Measurements from ENCODE around the gene WFS1. TPM values are rescaled to one million over a fixed set of nuclear protein-coding genes. Genes with fewer than 3 reads are reported as not detected.

Gene WFS1
- total RNA-seq, 2 experiments from 2014 or later = 1.3 to 1.7 TPM

DNA sequence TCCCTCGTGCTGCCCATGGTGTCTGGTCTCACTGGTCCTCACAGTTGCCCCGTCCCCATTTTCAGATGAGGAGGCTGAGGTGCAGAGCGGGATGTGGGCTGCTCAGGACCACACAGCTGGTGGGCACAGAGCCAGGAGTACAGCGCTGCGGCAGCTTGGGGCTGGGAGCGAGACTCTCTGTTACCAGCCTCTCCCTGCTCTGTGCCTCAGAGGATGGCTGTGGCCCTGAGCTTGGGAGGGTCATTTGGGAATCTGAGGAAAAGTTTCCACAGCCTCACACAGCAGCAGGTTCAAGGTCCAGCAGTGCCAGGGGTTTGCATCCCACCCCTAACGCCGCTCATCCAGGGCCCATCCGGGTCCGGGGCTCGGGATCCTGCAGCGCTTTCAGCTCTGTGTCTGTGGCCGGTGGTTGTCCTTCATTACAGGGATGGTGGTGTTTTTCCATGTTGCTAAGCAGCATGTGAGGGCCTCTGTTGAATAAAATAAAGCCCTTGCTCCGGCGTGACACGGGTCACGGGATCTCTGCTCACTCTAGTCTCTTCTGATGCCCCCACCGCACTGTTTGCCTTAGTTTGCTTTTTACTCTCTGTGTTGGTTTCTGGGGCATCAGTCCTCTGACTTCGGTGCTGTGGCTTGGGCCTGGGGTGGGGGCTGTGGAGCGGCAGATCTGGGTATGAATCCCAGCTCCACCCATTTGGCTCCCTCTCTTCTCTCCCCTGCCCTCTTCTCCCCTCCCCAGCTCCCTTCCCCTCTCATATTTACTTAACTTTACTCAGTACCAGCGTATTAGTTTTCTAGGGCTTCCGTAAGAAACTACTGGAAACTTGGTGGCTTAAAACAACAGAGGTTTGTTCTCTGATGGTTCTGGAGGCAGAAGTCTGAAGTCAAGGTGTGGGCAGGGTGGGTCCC is 6.5 kb downstream of the WFS1 start:
- intact Hi-C loops (cut with DNase I, micrococcal nuclease) = loop anchor here in 1 of 2 experiments (10.0 kb wide), 1 partner anchor 829 kb away; no protein-coding TSS in a partner anchor
- no peaks in the 10 kb centered on the region for H3K27me3 Mint-ChIP-seq
- no peaks in the 10 kb centered on the region for H3K9me3 Mint-ChIP-seq
- Histone ChIP-seq H3K36me3 (ENCODE audit: insufficient read depth, low read length) (no peaks in the 10 kb centered on the region), H3K4me3 (ENCODE audit: low read length) (no peak overlapping the region), H3K27me3 (ENCODE audit: control insufficient read depth in 1 of 2, insufficient read depth in 2 of 2, low read length in 2 of 2) (no peaks in the 10 kb centered on the region), H3K4me1 (ENCODE audit: insufficient read depth, low read length) (peaks cover 18% of the 10 kb centered on the region), H3K27ac (ENCODE audit: low read depth in 1 of 2, low read length in 2 of 2) (no peak overlapping the region), H3K9me3 (ENCODE audit: control insufficient read depth in 1 of 2, insufficient read depth in 1 of 2, low read length in 2 of 2) (no peaks in the 10 kb centered on the region)
- no peak overlapping the region for H3K4me3 Mint-ChIP-seq
- peaks cover 12% of the 10 kb centered on the region for H3K4me1 Mint-ChIP-seq (ENCODE audit: low read depth)
- DNase-seq (no peak), ATAC-seq (ENCODE audit: poor library complexity) (no peak)
- H3K36me3 Mint-ChIP-seq (ENCODE audit: low read depth) = no peaks in the 10 kb centered on the region
- CTCF ChIA-PET = no interaction called here
- no peak overlapping the region for H3K27ac Mint-ChIP-seq
- POLR2A ChIA-PET = no interaction called here
- TF ChIP-seq, protein P1, sequence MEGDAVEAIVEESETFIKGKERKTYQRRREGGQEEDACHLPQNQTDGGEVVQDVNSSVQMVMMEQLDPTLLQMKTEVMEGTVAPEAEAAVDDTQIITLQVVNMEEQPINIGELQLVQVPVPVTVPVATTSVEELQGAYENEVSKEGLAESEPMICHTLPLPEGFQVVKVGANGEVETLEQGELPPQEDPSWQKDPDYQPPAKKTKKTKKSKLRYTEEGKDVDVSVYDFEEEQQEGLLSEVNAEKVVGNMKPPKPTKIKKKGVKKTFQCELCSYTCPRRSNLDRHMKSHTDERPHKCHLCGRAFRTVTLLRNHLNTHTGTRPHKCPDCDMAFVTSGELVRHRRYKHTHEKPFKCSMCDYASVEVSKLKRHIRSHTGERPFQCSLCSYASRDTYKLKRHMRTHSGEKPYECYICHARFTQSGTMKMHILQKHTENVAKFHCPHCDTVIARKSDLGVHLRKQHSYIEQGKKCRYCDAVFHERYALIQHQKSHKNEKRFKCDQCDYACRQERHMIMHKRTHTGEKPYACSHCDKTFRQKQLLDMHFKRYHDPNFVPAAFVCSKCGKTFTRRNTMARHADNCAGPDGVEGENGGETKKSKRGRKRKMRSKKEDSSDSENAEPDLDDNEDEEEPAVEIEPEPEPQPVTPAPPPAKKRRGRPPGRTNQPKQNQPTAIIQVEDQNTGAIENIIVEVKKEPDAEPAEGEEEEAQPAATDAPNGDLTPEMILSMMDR (IDR thresholded peaks at IDR 0.05) = no peak

DNA sequence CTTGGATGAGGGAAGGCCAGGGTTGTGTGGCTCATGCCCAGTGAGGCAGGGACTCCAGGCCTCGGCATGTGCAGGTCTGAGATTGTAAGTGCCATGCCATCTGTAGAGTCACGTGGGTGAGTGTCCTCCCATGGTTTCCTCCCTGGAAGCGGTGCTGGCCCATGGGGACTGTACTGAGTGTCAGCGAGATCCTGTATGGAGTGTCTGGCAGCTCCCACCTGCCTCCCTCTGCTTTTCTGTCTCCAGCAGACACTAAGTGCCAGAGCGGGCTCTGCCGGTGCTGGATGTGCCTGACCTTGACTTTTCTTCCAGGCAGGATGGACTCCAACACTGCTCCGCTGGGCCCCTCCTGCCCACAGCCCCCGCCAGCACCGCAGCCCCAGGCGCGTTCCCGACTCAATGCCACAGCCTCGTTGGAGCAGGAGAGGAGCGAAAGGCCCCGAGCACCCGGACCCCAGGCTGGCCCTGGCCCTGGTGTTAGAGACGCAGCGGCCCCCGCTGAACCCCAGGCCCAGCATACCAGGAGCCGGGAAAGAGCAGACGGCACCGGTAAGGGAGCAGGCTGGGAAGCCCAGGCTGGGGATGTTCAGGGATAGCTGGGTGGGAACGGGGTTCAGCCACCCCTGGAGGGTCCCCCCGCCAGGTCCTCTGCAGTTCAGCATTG is 7.6 kb downstream of the WFS1 start:
- H3K36me3 ChIP-seq (ENCODE audit: insufficient read depth, low read length) = no peaks in the 10 kb centered on the region
- Mint-ChIP-seq H3K4me1 (ENCODE audit: low read depth) (peaks cover 12% of the 10 kb centered on the region), H3K27ac (no peak overlapping the region), H3K4me3 (no peak overlapping the region), H3K9me3 (no peaks in the 10 kb centered on the region), H3K36me3 (ENCODE audit: low read depth) (no peaks in the 10 kb centered on the region), H3K27me3 (no peaks in the 10 kb centered on the region)
- H3K9me3 ChIP-seq (ENCODE audit: control insufficient read depth in 1 of 2, insufficient read depth in 1 of 2, low read length in 2 of 2) = no peaks in the 10 kb centered on the region
- H3K4me3 ChIP-seq (ENCODE audit: low read length) = no peak overlapping the region
- peaks cover 16% of the 10 kb centered on the region for H3K4me1 ChIP-seq (ENCODE audit: insufficient read depth, low read length)
- H3K27ac ChIP-seq (ENCODE audit: low read depth in 1 of 2, low read length in 2 of 2) = no peak overlapping the region
- CTCF ChIA-PET = no interaction called here
- intact Hi-C loops (cut with DNase I, micrococcal nuclease) = loop anchor here in 1 of 2 experiments (10.0 kb wide), 1 partner anchor 828 kb away; no protein-coding TSS in a partner anchor
- no peaks in the 10 kb centered on the region for H3K27me3 ChIP-seq (ENCODE audit: control insufficient read depth in 1 of 2, insufficient read depth in 2 of 2, low read length in 2 of 2)
- POLR2A ChIA-PET = no interaction called here
- TF ChIP-seq, protein P1 (IDR thresholded peaks at IDR 0.05) = no peak
- no peak for DNase-seq
- no peak for ATAC-seq (ENCODE audit: poor library complexity)

DNA sequence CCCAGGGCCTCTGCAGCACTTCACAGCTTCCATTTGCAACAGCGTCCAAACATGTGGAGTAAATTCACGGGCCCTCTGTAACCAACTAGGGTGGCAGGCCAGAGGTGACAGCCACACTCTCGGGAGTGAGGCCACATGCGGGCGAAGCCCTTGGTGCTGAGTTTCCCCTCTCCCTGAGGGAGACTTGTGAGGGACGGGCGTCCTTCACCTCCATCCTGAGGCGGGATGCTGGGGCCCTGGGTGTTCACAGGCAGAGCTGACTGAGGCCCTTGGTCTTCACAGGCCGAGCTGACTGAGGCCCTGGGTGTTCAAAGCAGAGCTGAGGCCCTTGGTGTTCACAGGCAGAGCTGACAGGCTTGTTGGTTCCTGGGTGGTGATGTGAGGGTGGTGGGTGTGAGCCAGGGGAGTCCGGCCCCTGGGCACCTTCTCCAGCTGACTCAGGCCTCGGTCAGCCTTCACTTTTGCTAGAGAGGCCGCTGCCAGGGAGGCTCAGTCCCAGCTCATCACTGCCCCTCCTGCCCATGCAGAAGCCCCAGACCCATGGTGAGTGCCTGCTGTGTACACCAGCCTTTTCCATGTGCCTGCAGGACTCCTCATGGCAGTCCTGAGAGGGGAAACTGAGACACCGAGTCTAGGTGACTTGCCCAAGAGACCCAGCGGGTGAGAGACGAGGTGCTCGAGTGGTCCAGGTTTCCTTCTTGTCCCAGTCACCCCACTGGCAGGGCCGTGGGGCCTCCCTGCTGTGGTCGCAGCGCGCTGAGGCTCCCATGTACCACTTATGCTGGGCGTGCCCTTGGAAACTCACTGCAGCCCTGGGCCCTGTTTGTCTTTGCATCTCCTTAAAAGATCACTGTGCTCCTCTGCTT is 8.5 kb downstream of the WFS1 start:
- H3K27ac Mint-ChIP-seq = no peak overlapping the region
- ChIA-PET CTCF (interaction anchor here (1.6 kb wide), 1 partner anchor 18 kb away, joined by 3 read pairs; no protein-coding TSS in a partner anchor), POLR2A (no interaction called here)
- H3K27ac ChIP-seq (ENCODE audit: low read depth in 1 of 2, low read length in 2 of 2) = no peak overlapping the region
- no peaks in the 10 kb centered on the region for H3K27me3 Mint-ChIP-seq
- no peaks in the 10 kb centered on the region for H3K36me3 ChIP-seq (ENCODE audit: insufficient read depth, low read length)
- H3K9me3 Mint-ChIP-seq = no peaks in the 10 kb centered on the region
- no peaks in the 10 kb centered on the region for H3K9me3 ChIP-seq (ENCODE audit: control insufficient read depth in 1 of 2, insufficient read depth in 1 of 2, low read length in 2 of 2)
- intact Hi-C loops (cut with DNase I, micrococcal nuclease) = loop anchor here in 1 of 2 experiments (10.0 kb wide), 1 partner anchor 827 kb away; no protein-coding TSS in a partner anchor
- TF ChIP-seq, protein P1 (IDR thresholded peaks at IDR 0.05) = no peak
- H3K4me1 Mint-ChIP-seq (ENCODE audit: low read depth) = peaks cover 12% of the 10 kb centered on the region
- H3K4me1 ChIP-seq (ENCODE audit: insufficient read depth, low read length) = peaks cover 16% of the 10 kb centered on the region
- no peak for ATAC-seq (ENCODE audit: poor library complexity)
- H3K4me3 Mint-ChIP-seq = no peak overlapping the region
- no peaks in the 10 kb centered on the region for H3K36me3 Mint-ChIP-seq (ENCODE audit: low read depth)
- no peak overlapping the region for H3K4me3 ChIP-seq (ENCODE audit: low read length)
- H3K27me3 ChIP-seq (ENCODE audit: control insufficient read depth in 1 of 2, insufficient read depth in 2 of 2, low read length in 2 of 2) = no peaks in the 10 kb centered on the region
- no peak for DNase-seq
